Keratinocyte (primary cell): ENCODE measurements around the gene PAX7.

Experiments used
- EZH2 ChIP-seq: IDR thresholded peaks from one replicate; pipeline ENCODE4 v1.6.1; 2012; ENCODE audit warnings: inconsistent platforms, mild to moderate bottlenecking, low read length, moderate library complexity
- TF ChIP-seq, protein P1 (sequence below), 3 experiments: IDR thresholded peaks in 1 of 3; conservative IDR thresholded peaks in 1 of 3; optimal IDR thresholded peaks in 1 of 3; 2 replicates in 2 of 3; 3 replicates in 1 of 3; pipeline versions ENCODE3 to v1.5.1; 2011; ENCODE audit warnings: low read length in 3 of 3, mild to moderate bottlenecking in 3 of 3, moderate library complexity in 2 of 3, control low read depth in 1 of 3, inconsistent platforms in 1 of 3; ENCODE audit not compliant: insufficient read depth in 2 of 3; ENCODE audit errors: extremely low read depth in 1 of 3

DNA sequence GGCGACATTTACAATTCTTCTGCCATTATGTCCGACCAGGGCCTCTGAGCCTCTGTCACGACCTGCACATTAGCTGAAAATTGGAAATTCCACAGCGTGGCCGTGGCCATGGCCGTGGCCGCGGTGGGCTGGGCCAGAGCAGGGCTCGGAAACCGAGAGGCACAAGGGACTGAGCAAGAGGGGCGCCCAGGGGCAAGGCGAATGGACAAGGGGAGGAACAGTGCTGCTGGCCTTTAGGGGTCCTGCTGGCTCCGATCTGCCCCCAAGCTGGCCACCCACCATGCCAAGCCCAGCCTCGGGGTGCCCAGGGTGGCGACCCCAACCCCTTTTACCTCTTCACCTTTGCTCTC is 153.8 kb downstream of the PAX7 start:
- TF ChIP-seq, protein P1, sequence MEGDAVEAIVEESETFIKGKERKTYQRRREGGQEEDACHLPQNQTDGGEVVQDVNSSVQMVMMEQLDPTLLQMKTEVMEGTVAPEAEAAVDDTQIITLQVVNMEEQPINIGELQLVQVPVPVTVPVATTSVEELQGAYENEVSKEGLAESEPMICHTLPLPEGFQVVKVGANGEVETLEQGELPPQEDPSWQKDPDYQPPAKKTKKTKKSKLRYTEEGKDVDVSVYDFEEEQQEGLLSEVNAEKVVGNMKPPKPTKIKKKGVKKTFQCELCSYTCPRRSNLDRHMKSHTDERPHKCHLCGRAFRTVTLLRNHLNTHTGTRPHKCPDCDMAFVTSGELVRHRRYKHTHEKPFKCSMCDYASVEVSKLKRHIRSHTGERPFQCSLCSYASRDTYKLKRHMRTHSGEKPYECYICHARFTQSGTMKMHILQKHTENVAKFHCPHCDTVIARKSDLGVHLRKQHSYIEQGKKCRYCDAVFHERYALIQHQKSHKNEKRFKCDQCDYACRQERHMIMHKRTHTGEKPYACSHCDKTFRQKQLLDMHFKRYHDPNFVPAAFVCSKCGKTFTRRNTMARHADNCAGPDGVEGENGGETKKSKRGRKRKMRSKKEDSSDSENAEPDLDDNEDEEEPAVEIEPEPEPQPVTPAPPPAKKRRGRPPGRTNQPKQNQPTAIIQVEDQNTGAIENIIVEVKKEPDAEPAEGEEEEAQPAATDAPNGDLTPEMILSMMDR (optimal IDR thresholded peaks at IDR 0.05 in 1 of 3, IDR thresholded peaks at IDR 0.05 in 1 of 3, conservative IDR thresholded peaks at IDR 0.05 in 1 of 3; ENCODE audit: extremely low read depth in 1 of 3, insufficient read depth in 2 of 3, low read length in 3 of 3), result no peak
- no peak for TF ChIP-seq EZH2
